Ovary (tissue), 9 donors: Measurements from ENCODE around the gene PANK4. TPM values are rescaled to one million over a fixed set of nuclear protein-coding genes. Genes with fewer than 3 reads are reported as not detected.

ENCODE experiments used
- DNase-seq, 5 donors: peaks; one replicate each; pipeline ENCODE4 v3.0.0-alpha.2; 2019 to 2020
- H3K27ac ChIP-seq, 2 donors: fragments of 200-600 bp; one replicate each; pipeline versions ENCODE4 v1.5.1 to v1.8.0; 2019 to 2022
- H3K27me3 ChIP-seq: fragments of 200-600 bp; one replicate; pipeline ENCODE4 v1.8.0; 2022
- H3K36me3 ChIP-seq: fragments of 200-600 bp; sonication (generic); one replicate; pipeline ENCODE4 v1.5.1; 2019
- H3K4me1 ChIP-seq: one replicate; pipeline ENCODE4 v1.8.1; 2013; ENCODE audit warnings: mild to moderate bottlenecking, moderate library complexity; ENCODE audit not compliant: insufficient read depth
- H3K4me3 ChIP-seq: fragments of 200-600 bp; sonication (generic); one replicate; pipeline ENCODE4 v1.5.1; 2017
- H3K9me3 ChIP-seq, 2 donors: fragments of 200-600 bp in 1 of 2; sonication (generic) in 1 of 2; one replicate each; pipeline versions ENCODE4 v1.5.1 to v1.8.1; 2013 to 2019; ENCODE audit warnings: mild to moderate bottlenecking in 1 of 2, moderate library complexity in 1 of 2
- CTCF ChIP-seq, 3 donors: fragments of 450-650 bp in 2 of 3; fragments of 200-600 bp in 1 of 3; IDR thresholded peaks; one replicate each; pipeline versions ENCODE4 v1.5.1 to v1.8.0; 2016 to 2022; ENCODE audit warnings: antibody characterized with exemption in 3 of 3, mild to moderate bottlenecking in 1 of 3
- EP300 ChIP-seq: sonication (generic); formaldehyde crosslinking; IDR thresholded peaks from one replicate; pipeline ENCODE4 v1.6.1; 2017; ENCODE audit warnings: antibody characterized with exemption
- POLR2A ChIP-seq: fragments of 450-650 bp; IDR thresholded peaks from one replicate; pipeline ENCODE4 v1.6.1; 2017; ENCODE audit warnings: antibody characterized with exemption, mild to moderate bottlenecking, moderate library complexity
- WGBS, 3 donors: extraction: QIAGEN DNeasy Blood & Tissue Kit in 1 of 3; methylation state at CpG; one replicate each; pipeline versions ENCODE4 v1.1.5 to v1.1.7; 2013 to 2017; 5-methylcytosine and 5-hydroxymethylcytosine counted together
- intact Hi-C, 4 donors: fragments of 100-400 bp; cut with DNase I; formaldehyde crosslinking; loops; one replicate each; pipeline versions ENCODE4 v1.11.0 to v1.15.1; 2022 to 2023
- polyA plus RNA-seq, 2 donors: library from polyadenylated mRNA; stranded (reverse); fragments of 200-250 nt in 1 of 2; fragments of 350-450 nt in 1 of 2; fragmentation: Illumina TruSeq in 1 of 2; extraction: RNeasy Lipid Tissue Mini Kit (QIAGEN cat#74804) in 1 of 2; gene quantifications; one replicate each; pipeline ENCODE4 v1.2.3, GENCODE V29; 2013 to 2014
- total RNA-seq, 7 donors: library from RNA; depleted of rRNA in 2 of 7; stranded (reverse); fragments of >200 nt in 2 of 7; fragmentation: NEBNext Ultra II Directional in 3 of 7; extraction: Animal tissue kit (Norgen Biotek cat#: 25700) in 3 of 7; gene quantifications; one replicate each; pipeline versions ENCODE4 v1.1.0 to v1.2.4, GENCODE V29; 2016 to 2023
- donor health status: DM: no; HTN: no; CAD: no; lungs with moderate emphysema.
- donor health status: DM: no; HTN: no; CAD: no.
- donor health status: Bipolar disorder and iron deficiency.
- donor health status: DM: yes; HTN: yes; CAD: no.
- donor health status: DM: no; HTN: no; CAD: no.
- donor health status: DM: yes; HTN: yes; CAD: no.

PANK4 gene
- total and polyA plus RNA-seq, 9 donors: 14.7 to 33.3 (median 26.1) TPM

- Histone ChIP-seq H3K36me3 (no peaks in the 10 kb centered on the region), H3K4me3 (no peak overlapping the region), H3K27me3 (peaks cover 6% of the 10 kb centered on the region), H3K4me1 (no peaks in the 10 kb centered on the region), H3K27ac (no peak overlapping the region), H3K9me3 (no peaks in the 10 kb centered on the region)
- no peak for TF ChIP-seq POLR2A
- TF ChIP-seq CTCF (IDR thresholded peaks at IDR 0.05): no peak
- no peak for TF ChIP-seq EP300
- no peak for DNase-seq
- intact Hi-C loops: no loop called here
- 56 to 73% (median 63%) methylated on average over 24 to 36 of the region's 36 CpGs for WGBS, 3 donors
Measured at GRCh38 chr1:2502661-2503553, 23.5 kb downstream of the PANK4 start.

- H3K27me3 ChIP-seq: peaks cover 6% of the 10 kb centered on the region
- H3K9me3 ChIP-seq: no peaks in the 10 kb centered on the region
- no peaks in the 10 kb centered on the region for H3K4me1 ChIP-seq
- TF ChIP-seq EP300: no peak
- TF ChIP-seq POLR2A: no peak
- TF ChIP-seq CTCF (IDR thresholded peaks at IDR 0.05): no peak
- H3K27ac ChIP-seq: no peak overlapping the region
- intact Hi-C loops: no loop called here
- WGBS, 3 donors: 71 to 77% (median 72%) methylated on average over 34 of the region's 34 CpGs
- no peaks in the 10 kb centered on the region for H3K36me3 ChIP-seq
- DNase-seq: no peak
- H3K4me3 ChIP-seq: no peak overlapping the region
Measured at GRCh38 chr1:2502210-2502609, 24.2 kb downstream of the PANK4 start.

- Histone ChIP-seq H3K36me3 (no peaks in the 10 kb centered on the region), H3K4me3 (no peak overlapping the region), H3K9me3 (no peaks in the 10 kb centered on the region), H3K27ac (no peak overlapping the region), H3K4me1 (no peaks in the 10 kb centered on the region), H3K27me3 (peaks cover 6% of the 10 kb centered on the region)
- WGBS, 3 donors: 45 to 60% (median 52%) methylated on average over 7 of the region's 7 CpGs
- intact Hi-C loops: no loop called here
- DNase-seq: no peak
- no peak for TF ChIP-seq POLR2A
- no peak for TF ChIP-seq EP300
- TF ChIP-seq CTCF (IDR thresholded peaks at IDR 0.05): no peak
Measured at GRCh38 chr1:2501820-2502119, 24.6 kb downstream of the PANK4 start.

- H3K4me3 ChIP-seq: no peak overlapping the region
- no peaks in the 10 kb centered on the region for H3K9me3 ChIP-seq
- H3K27ac ChIP-seq: no peak overlapping the region
- intact Hi-C loops: no loop called here
- H3K4me1 ChIP-seq: no peaks in the 10 kb centered on the region
- WGBS, 3 donors: 48 to 56% (median 55%) methylated on average over 25 to 28 of the region's 28 CpGs
- H3K36me3 ChIP-seq: no peaks in the 10 kb centered on the region
- TF ChIP-seq EP300 (no peak), CTCF (IDR thresholded peaks at IDR 0.05) (no peak), POLR2A (no peak)
- H3K27me3 ChIP-seq: peaks cover 6% of the 10 kb centered on the region
- no peak for DNase-seq
Measured at GRCh38 chr1:2501041-2501819, 25.2 kb downstream of the PANK4 start.
